Measurements from ENCODE around the gene ELMOD1.

- TF ChIP-seq CTCF (IDR thresholded peaks at IDR 0.05; ENCODE audit: low read depth, low read length) (no peak), EZH2phosphoT487 (IDR thresholded peaks at IDR 0.05; ENCODE audit: low read depth) (no peak)
Measured at GRCh38 chr11:107660066-107660465, 69.1 kb downstream of the ELMOD1 start.

Data from OCI-LY3 (cell line).